Activated CD8-positive, alpha-beta memory T cell treated with anti-CD3 and anti-CD28 coated beads, Interleukin-2, amount 50 U/mL, for 4 hours (primary cell): ENCODE data around the gene RAB4B.
"Not testable (repeated sequence)": the region's sequence is repeated elsewhere in the genome, so short reads cannot be mapped to it uniquely, and the experiment has no call there.

Source experiments
- DNase-seq: peaks from one replicate; pipeline ENCODE4 v3.0.0-alpha.2; 2020

The RAB4B gene

DNA sequence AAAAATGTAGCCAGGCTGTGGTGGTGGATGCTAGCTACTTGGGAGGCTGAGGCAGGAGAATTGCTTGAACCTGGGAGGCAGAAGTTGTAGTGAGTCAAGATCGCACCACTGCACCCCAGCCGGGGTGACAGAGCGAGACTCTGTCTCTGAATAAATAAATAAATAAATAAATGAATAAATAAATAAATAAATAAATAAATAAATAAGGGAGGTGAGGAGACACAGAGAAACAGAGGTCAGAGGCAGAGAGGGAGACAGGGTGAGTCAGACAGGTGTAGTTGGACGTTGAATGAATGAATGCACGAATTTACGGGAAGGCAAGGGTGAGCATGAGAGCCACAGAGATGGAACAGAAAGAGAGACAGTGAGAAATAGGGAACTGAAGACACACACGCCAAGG lies 3.1 kb downstream of the RAB4B start:
- no peak for DNase-seq

DNA sequence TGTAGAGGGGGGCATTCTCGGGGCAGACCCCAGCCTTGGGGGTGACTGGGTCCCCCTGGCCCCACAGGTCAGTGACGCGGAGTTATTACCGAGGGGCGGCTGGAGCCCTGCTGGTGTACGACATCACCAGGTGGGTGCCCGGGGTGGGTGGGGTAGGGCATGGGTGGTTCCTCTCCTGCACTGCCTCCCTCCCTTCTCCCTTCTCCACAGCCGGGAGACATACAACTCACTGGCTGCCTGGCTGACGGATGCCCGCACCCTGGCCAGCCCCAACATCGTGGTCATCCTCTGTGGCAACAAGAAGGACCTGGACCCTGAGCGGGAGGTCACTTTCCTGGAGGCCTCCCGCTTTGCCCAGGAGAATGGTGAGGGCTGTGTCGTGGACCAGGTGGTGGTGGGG lies 5.7 kb downstream of the RAB4B start:
- no peak for DNase-seq

DNA sequence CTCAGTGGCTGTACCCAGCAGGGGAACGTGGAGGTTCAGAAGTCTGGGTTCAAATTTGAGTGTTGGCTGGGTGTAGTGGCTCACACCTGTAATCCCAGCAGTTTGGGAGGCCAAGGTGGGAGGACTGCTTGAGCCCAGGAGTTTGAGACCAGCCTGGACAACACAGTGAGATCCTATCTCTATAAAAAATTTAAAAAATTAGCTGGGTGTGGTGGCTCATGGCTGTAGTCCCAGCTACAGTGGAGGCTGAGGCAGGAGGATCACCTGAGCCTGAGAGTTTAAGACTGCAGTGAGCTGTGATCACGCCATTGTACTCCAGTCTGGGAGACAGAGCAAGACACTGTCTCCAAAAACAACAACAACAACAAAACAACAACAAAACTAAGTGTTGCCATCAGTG lies 6.1 kb downstream of the RAB4B start:
- DNase-seq = not testable (repeated sequence)

DNA sequence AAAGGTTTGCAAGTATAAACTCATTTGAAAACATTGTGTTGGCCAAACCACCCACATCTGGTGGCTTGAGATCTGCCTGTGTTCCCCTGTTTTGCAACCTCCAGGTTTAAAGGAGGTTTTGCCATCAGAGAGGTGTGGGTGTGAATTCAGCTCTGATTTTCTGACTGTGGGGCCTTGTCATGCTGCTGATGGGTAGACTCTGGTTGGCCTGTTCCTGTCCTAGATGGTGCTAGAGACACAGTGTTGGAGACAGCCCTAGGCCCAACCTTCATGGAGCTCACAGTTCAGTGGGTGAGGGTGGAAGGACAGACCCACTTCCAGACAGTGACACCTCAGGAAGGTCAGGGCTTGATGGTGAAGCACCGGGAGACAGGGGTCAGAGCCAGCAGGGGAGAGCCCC lies 7.5 kb downstream of the RAB4B start:
- no peak for DNase-seq

DNA sequence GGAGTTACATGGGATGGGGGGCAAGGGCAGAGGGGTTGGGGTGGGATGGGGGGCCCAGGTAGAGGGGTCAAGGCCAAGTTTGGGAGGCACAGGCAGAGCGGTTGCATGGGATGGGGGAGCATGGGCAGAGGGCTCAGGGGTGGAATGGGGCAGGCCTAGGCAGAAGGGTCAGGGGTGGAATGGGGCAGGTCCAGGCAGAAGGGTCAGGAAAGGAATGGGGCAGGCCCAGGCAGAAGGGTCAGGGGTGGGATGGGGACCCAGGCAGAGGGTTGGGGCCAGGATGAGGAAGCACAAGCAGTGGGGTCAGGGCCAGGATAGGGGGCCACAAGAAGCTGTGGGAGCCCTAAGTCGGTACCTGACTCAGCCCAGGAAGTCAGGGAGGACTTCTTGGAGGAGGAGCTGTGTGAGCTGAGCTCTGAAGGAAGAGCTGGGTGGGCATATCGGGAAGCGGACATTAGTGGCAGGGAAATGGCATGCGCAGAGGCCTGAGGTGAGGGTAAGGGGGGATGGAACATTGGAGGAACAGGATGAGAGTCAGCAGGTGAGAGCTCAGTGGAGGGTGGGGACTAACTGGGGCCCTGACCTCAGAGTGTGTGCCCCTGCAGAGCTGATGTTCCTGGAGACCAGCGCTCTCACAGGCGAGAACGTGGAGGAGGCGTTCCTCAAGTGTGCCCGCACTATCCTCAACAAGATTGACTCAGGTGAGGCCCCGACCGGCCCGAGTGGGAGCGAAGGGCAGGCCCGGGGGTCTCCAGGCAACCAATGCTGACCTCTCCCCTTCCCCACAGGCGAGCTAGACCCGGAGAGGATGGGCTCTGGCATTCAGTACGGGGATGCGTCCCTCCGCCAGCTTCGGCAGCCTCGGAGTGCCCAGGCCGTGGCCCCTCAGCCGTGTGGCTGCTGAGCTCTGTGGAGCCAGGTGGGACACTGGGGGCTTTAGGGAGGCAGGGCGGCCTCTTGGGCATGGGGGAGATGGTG lies 8.3 kb downstream of the RAB4B start:
- DNase-seq = no peak

DNA sequence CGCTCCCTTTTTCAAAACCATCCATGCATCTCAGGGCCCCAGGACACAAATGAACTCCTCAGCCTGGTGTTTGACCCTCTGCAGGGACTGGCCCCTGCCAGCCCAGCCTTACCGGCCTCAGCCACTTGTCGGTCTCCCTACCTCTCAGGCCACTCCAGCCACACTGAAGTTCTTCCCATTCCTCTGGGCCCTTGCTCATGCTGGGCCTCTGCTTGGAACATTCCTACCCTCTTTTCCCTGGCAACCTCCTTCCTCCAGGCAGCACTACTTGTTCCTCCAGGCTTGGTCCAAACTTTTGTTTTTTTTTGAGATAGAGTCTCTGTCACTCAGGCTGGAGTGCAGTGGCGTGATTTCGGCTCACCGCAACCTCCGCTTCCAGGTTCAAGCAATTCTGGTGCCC lies 13.3 kb downstream of the RAB4B start:
- DNase-seq = no peak

DNA sequence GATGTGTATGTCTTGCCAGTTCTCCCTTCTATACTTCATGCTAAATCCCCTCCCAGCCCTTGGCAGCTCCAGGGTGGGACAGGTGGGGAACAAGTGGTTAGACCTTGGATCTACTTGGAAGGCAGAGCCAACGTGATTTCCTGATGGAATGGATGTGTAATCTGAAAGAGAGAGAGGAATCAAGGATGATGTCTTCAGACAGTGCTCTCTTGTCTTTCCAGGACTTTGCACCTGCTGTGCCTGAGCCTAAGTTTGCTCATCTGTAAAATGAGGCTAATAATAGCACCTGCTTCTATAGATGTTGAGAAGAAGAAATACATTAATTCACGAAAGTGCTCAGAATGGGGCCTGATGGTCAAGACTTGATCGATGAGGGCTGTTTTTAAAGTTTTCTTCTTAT lies 13.9 kb downstream of the RAB4B start:
- DNase-seq = no peak

DNA sequence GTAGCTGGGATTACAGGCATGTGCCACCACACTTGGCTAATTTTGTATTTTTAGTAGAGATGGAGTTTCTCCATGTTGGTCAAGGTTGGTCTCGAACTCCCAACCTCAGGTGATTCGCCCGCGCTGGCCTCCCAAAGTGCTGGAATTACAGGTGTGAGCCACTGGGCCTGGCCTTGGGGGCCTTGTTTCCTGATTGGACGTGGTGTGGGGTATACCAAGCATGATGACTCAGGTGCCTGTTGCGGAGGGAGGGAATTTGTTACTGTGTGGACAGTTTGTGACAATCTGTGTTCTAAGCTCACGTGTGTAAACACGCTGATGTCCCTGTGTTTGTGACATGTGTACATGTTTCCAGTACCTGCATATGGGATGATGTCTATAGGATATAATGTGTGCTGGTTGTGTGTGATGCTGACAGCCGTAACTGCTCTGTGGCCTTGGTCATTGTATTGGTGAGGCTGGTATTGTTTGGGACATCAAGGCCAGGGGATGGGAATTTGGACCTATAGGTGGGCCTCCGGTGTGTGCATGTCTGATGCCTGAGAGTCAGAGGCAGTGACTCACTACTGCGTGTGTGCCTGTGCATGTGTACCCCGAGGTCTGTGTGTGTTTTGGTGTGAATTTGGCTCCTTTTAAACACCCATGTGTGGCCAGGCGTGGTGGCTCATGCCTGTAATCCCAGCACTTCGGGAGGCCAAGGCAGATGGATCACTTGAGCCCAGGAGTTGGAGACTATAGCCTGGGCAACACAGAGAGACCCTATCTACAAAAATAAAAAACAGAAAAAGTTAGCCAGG lies 19.3 kb downstream of the RAB4B start:
- DNase-seq = no peak

DNA sequence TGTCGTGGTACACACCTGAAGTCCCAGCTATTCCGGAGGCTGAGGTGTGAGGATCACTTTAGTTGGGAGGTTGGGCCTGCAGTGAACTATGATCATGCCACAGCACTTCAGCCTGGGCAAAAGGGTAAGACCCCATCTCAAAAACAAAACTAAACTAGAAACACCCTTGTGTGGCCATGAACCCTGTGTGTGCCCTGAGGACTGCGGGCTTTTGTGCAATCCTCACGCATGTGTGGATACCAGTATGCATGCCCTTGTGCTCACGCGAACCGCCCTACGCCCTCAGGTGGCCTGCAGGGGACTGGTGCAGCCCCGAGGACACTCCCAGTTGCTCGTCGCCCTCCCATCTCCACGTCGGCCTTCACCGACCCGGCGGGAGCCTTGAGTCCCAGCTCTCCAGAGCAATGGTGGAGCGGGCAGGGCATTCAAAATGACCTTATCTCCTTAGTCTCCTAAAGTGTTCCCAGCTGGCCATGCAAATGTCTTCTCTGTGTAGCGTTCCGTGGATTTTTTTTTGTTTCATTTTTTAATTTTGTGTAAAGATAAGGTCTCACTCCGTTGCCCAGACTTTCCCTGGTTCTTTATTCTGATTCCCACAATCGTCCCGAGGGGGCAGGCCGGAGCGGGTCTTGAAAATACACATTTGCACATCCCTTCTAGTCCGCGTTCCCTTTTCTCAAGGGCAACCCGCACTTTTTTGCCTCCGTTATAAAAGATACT lies 20.1 kb downstream of the RAB4B start:
- DNase-seq = peak; percentile 54

DNA sequence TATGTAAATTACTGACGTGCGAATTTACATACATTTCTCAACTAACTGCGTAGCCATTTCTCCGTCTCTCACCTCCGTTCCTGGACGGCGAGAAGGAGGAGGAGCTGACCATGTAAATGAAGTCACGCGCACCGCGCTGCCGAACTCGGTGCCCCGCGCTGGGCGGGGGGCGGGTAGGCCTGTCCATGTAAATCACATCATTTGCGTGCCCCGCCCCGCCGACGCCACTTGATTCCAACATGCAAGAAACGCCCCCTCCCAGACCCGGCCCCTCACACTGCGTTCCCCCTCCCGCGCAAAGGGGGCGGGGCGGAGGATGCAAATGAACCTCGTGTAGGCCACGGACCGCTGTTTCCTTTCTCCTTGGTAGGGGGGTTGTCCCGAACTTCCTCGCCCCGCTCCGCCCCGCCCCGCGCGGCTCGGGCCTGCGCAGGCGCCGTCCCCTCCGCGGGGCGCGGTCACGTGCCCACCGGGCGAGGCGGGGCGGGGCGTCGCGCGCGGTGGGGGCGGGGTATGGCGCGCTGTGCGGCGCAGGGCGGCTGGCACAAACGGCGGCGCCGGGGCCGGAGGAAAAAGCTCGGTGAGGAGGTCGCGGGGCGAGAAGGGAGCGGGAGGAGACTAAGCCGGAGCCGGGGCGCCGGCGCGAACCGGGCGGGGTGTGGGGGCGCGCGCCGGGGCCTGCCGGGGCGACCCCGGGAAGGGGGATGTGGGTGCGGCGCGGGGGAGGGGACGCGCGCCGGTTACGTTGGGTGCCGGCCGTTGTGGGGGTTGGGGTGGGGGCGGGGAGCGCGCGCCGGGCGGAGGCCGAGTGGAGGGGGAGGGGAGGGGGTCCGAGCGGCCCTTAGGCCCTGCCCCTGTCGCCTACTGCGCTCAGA lies 20.9 kb downstream of the RAB4B start, which contains the start of gene EGLN2:
EGLN2 (plus strand) TSS at position 509 of the 875 bp plus-strand sequence. CDS start 1,382 bp downstream, outside the sequence.
- DNase-seq = peak; percentile 100

DNA sequence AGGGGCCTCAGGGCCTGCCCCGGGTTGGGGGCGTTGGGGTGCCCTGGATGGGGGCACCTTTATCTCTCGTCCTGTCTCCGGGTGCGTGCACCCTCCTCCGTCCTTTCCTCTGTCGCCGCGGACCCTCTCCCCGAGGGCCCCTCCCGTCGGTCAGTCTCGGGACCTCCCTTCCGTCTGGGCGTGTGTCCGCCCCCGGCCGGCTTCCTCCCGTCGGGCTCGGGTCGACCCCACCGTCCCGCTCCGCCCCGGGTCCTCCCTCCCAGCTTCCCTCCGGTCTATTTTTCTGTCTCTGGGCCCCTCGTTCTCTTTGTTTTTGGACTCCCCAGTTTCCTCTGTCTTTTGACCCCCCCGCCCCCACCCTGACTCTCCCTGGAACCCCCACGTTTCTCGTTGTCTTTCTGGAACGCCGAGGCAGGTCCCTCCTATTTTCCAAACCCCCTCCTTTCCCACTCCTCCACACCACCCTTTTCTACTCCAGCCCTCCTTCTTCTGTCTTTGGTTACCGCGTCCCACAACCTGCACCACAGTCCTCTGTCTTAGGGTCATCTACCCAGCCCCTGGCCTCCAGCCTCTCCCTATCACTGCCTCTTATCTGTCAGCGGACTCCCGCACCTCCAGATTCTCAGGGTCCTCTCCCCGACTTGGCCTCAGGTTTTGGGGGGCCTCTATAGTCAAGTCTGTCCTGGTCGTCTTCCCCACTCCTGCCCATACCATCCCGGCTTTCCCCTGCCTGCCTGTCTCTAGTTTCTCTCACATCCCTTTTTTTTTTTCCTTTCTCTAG lies 21.7 kb downstream of the RAB4B start:
- peak; percentile 33 for DNase-seq

DNA sequence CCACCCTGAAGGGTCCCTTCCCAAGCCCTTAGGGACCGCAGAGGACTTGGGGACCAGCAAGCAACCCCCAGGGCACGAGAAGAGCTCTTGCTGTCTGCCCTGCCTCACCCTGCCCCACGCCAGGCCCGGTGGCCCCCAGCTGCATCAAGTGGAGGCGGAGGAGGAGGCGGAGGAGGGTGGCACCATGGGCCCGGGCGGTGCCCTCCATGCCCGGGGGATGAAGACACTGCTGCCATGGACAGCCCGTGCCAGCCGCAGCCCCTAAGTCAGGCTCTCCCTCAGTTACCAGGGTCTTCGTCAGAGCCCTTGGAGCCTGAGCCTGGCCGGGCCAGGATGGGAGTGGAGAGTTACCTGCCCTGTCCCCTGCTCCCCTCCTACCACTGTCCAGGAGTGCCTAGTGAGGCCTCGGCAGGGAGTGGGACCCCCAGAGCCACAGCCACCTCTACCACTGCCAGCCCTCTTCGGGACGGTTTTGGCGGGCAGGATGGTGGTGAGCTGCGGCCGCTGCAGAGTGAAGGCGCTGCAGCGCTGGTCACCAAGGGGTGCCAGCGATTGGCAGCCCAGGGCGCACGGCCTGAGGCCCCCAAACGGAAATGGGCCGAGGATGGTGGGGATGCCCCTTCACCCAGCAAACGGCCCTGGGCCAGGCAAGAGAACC lies 22.4 kb downstream of the RAB4B start:
- DNase-seq = no peak

DNA sequence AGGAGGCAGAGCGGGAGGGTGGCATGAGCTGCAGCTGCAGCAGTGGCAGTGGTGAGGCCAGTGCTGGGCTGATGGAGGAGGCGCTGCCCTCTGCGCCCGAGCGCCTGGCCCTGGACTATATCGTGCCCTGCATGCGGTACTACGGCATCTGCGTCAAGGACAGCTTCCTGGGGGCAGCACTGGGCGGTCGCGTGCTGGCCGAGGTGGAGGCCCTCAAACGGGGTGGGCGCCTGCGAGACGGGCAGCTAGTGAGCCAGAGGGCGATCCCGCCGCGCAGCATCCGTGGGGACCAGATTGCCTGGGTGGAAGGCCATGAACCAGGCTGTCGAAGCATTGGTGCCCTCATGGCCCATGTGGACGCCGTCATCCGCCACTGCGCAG lies 22.9 kb downstream of the RAB4B start:
- DNase-seq = no peak

DNA sequence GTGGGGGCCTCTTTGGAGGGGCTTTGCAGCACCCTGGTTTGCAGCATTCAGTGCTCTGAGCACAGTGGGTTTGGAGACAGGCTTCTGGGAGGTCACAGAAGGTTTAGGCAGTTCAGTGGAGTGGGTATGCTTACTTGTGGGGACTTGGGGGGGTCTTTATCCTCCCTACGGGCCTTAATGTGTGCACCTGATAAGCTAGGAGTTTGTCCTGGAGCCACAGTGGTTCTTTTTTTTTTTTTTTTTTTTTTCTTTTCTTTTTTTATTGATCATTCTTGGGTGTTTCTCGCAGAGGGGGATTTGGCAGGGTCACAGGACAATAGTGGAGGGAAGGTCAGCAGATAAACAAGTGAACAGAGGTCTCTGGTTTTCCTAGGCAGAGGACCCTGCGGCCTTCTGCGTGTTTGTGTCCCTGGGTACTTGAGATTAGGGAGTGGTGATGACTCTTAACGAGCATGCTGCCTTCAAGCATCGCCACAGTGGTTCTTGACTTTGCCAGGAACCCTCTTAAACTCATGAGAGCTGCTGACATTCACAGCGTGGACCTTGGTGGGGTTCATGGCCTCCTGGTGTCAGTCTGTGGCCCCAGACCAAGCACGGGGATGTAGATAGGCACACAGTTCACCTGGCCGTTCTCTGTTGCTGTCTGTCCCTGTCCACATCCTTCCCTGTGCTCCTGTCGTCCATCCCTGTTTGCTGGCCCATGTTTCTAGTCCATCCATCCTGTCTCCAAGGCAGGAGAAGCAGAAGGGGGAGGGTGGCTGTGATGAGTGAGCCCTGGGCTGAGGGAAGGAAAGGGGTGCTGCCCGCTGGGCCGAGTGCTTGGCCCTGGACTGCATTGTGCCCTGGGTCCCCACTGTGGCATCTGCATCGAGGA lies 23.6 kb downstream of the RAB4B start:
- no peak for DNase-seq

DNA sequence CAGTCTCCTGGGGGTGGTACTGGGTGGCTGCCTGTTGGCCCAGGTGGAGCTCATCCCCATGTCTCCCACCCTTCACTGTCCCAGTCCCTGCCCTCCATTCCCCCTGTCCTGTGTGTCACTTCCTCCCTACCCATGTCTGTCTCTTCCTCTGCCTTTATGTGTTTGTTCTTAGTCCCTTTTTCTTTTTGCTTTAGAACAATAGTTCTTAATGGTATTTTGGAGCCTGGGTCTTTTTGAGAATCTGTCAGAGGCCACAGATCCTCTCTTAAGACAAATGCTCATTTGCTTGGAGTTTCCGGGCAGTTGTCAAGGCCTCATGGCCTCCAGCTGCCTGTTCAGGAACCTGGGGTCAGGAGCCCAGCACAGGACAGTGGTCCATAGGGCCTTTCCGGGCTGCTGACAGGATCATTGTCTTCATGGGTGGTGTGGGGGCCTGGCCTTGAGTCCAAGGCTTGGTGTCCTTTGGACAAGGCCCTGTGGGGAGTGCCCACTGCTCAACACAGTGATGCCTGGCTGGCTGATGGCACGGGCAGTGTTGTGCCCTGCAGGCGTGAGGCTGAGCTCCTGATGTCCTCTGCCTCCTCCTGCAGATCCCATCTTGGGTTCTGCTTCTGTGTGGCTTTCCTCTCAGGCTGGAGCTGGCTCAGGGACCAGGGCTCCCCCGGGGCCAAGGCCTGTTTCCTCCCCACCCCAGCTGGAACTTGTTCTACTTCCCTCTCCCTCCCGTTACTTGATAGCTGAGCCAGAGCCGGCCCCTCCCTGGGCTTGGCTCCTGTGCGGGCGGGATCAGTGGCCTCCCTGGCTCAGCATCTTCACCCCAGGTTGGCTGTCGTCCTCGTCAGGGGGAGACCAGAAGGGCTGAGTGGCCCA lies 24.5 kb downstream of the RAB4B start:
- no peak for DNase-seq

DNA sequence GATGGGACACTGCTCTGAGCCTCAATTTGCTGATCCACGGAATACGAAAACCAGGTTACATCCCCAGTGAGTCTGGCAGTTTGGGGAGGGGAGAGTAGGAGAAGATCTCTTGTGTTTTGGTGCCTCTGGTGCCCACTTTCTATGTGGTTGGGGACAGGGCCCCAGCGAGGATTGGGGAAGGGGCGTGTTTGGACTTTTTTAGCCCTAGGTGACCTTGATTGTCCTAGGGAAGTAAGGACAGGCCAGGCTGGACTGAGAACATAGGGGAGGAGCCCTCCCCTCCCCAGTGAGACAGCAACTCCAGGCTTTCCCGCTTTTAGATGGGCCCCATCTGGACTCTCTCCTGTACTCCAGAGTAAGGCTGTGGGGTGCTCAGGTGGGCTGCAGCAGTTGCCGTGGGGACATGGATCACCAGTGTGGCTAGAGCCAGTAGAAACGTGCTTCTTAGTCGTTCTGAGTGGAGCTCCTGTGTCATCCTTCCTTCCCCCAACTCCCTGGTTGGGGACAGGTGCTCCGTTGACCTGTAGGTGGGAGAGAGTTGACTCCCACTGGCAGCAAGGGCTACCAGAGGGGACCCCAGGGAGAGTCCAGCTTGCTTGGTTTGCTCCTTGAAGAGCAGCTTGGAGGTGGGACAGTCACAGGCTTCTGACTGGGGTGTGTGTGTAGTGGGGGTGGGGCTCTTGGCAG lies 25.3 kb downstream of the RAB4B start:
- DNase-seq = no peak

DNA sequence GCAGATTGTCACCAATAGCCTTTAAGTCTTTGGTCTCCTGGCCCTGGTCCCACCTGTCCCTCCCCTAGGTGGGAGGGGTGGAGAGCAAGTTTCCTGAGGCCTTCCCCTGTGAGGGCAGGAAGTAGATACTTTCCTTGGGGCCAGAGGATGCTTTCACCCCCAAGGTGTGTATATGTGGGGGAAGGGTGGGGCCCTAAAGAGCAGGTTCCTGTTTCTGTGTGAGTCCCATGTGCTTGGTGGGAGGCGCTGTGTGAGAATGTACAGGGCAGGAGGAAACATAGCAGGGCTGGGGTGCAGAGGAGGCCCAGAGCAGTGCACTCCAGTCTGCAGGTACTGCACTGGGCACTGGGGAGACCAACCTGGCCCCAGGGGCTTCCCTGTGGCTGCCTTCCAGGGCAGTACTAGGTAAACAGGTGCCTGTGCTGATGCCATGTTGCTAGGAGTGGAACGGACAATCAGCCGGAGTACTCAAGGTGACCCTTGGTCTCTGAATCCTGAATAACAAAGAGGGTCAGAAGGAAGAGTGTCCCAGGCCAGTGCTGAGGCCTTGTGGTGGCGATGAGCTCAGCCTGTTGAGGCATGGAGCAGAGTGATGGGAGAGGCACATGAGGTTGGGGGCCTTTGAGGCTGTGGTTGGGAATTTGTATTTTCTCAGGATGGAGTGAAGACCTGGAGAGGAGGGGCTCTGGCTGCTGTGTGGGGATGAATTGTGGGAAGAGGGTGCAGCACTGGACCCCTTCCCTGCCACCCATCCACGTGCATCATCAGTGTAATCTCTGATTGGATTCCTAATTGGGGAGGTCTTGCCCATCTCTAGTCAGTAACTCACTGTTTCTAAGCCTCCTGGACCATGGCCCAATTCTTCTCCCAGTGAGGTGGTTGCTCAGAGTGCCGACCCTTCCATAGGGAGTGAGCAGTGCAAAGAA lies 26.1 kb downstream of the RAB4B start:
- peak; percentile 42 for DNase-seq
